Breast epithelium (tissue), 4 donors: ENCODE results near the gene ZBTB49. TPM values are rescaled to one million over a fixed set of nuclear protein-coding genes. Genes with fewer than 3 reads are reported as not detected.

ENCODE experiments used
- DNase-seq, 2 donors: peaks; one replicate each; pipeline ENCODE4 v3.0.0-alpha.2; 2019; ENCODE audit warnings: low spot score in 2 of 2
- H3K27ac ChIP-seq, 2 donors: fragments of 200-600 bp; sonication (generic) in 1 of 2; one replicate each; pipeline ENCODE4 v1.5.1; 2016 to 2019; ENCODE audit warnings: mild to moderate bottlenecking in 1 of 2
- H3K27me3 ChIP-seq, 2 donors: fragments of 200-600 bp; sonication (generic) in 1 of 2; one replicate each; pipeline versions ENCODE4 v1.5.1 to v1.6.0; 2017 to 2019; ENCODE audit warnings: control low read depth in 1 of 2, mild to moderate bottlenecking in 1 of 2
- H3K36me3 ChIP-seq: fragments of 200-600 bp; one replicate; pipeline ENCODE4 v1.5.1; 2019
- H3K4me1 ChIP-seq, 2 donors: fragments of 200-600 bp; sonication (generic); one replicate each; pipeline ENCODE4 v1.5.1; 2016 to 2019; ENCODE audit warnings: control low read depth in 1 of 2
- H3K4me3 ChIP-seq, 3 donors: fragments of 200-600 bp; sonication (generic); 1 replicate in 2 of 3; 2 replicates in 1 of 3; pipeline ENCODE4 v1.5.1; 2016 to 2019; ENCODE audit warnings: mild to moderate bottlenecking in 3 of 3, moderate library complexity in 2 of 3
- H3K9me3 ChIP-seq, 2 donors: fragments of 200-600 bp; sonication (generic) in 1 of 2; one replicate each; pipeline ENCODE4 v1.5.1; 2016 to 2019; ENCODE audit warnings: control low read depth in 1 of 2
- CTCF ChIP-seq, 3 donors: fragments of 450-650 bp; IDR thresholded peaks; one replicate each; pipeline ENCODE4 v1.5.1; 2016 to 2017; ENCODE audit warnings: antibody characterized with exemption in 3 of 3, mild to moderate bottlenecking in 3 of 3, moderate library complexity in 3 of 3
- POLR2A ChIP-seq: fragments of 450-650 bp; IDR thresholded peaks from one replicate; pipeline ENCODE4 v1.6.1; 2016; ENCODE audit warnings: antibody characterized with exemption, mild to moderate bottlenecking, moderate library complexity
- POLR2AphosphoS5 ChIP-seq, 3 donors: sonication (generic); formaldehyde crosslinking; IDR thresholded peaks; one replicate each; pipeline ENCODE4 v1.6.1; 2017; ENCODE audit warnings: antibody characterized with exemption in 3 of 3
- intact Hi-C: fragments of 100-400 bp; cut with DNase I; formaldehyde crosslinking; loops from one replicate; pipeline ENCODE4 v1.15.1; 2023; ENCODE audit warnings: low total_unique reads
- total RNA-seq, 3 donors: library from RNA; depleted of rRNA; stranded (reverse); fragments of >200 nt; gene quantifications; one replicate each; pipeline ENCODE4 v1.1.0, GENCODE V29; 2016

Gene ZBTB49
- total RNA-seq, 3 donors from 2014 or later: 2.1 to 9.4 (median 3.9) TPM

- no peak overlapping the region for H3K27ac ChIP-seq
- TF ChIP-seq POLR2AphosphoS5 (IDR thresholded peaks at IDR 0.05) (no peak), POLR2A (no peak), CTCF (IDR thresholded peaks at IDR 0.05) (no peak)
Measured at GRCh38 chr4:4269856-4270255, 20.2 kb upstream of the ZBTB49 start.

GRCh38 chr4:4270529-4270928 lies 19.5 kb upstream of the ZBTB49 start:
- Histone ChIP-seq H3K36me3 (no peaks in the 10 kb centered on the region), H3K27ac (no peak overlapping the region), H3K4me1 (no peaks in the 10 kb centered on the region), H3K27me3 (no peaks in the 10 kb centered on the region), H3K4me3 (no peak overlapping the region), H3K9me3 (no peaks in the 10 kb centered on the region)
- intact Hi-C loops: no loop called here
- no peak for DNase-seq
- no peak for TF ChIP-seq POLR2AphosphoS5 (IDR thresholded peaks at IDR 0.05)
- no peak for TF ChIP-seq POLR2A
- TF ChIP-seq CTCF (IDR thresholded peaks at IDR 0.05): no peak

More at GRCh38 chr4:4269856-4270255, 20.2 kb upstream of the ZBTB49 start:
- no peak for DNase-seq
- Histone ChIP-seq H3K4me1 (no peaks in the 10 kb centered on the region), H3K36me3 (no peaks in the 10 kb centered on the region), H3K9me3 (no peaks in the 10 kb centered on the region), H3K4me3 (no peak overlapping the region), H3K27me3 (no peaks in the 10 kb centered on the region)
- intact Hi-C loops: no loop called here

GRCh38 chr4:4271912-4272311 lies 18.1 kb upstream of the ZBTB49 start:
- no peaks in the 10 kb centered on the region for H3K27me3 ChIP-seq
- no peaks in the 10 kb centered on the region for H3K4me1 ChIP-seq
- H3K4me3 ChIP-seq: no peak overlapping the region
- DNase-seq: no peak
- TF ChIP-seq POLR2A (no peak), CTCF (IDR thresholded peaks at IDR 0.05) (no peak), POLR2AphosphoS5 (IDR thresholded peaks at IDR 0.05) (no peak)
- H3K36me3 ChIP-seq: no peaks in the 10 kb centered on the region
- H3K27ac ChIP-seq: no peak overlapping the region
- H3K9me3 ChIP-seq: no peaks in the 10 kb centered on the region
- intact Hi-C loops: no loop called here

- Histone ChIP-seq H3K27me3 (no peaks in the 10 kb centered on the region), H3K4me3 (no peak overlapping the region), H3K4me1 (no peaks in the 10 kb centered on the region), H3K9me3 (no peaks in the 10 kb centered on the region), H3K27ac (no peak overlapping the region), H3K36me3 (no peaks in the 10 kb centered on the region)
- TF ChIP-seq POLR2AphosphoS5 (IDR thresholded peaks at IDR 0.05): no peak
- TF ChIP-seq POLR2A: no peak
- TF ChIP-seq CTCF (IDR thresholded peaks at IDR 0.05): no peak
- intact Hi-C loops: no loop called here
- no peak for DNase-seq
Measured at GRCh38 chr4:4274226-4274625, 15.8 kb upstream of the ZBTB49 start.

GRCh38 chr4:4277531-4277930 lies 12.5 kb upstream of the ZBTB49 start:
- Histone ChIP-seq H3K4me1 (no peaks in the 10 kb centered on the region), H3K36me3 (no peaks in the 10 kb centered on the region), H3K9me3 (no peaks in the 10 kb centered on the region), H3K27ac (no peak overlapping the region), H3K4me3 (no peak overlapping the region), H3K27me3 (no peaks in the 10 kb centered on the region)
- DNase-seq: no peak
- no peak for TF ChIP-seq POLR2AphosphoS5 (IDR thresholded peaks at IDR 0.05)
- TF ChIP-seq POLR2A: no peak
- no peak for TF ChIP-seq CTCF (IDR thresholded peaks at IDR 0.05)
- intact Hi-C loops: no loop called here
